HG02870 (cell line): ENCODE measurements around the gene UBE2B.

ENCODE experiments used
- ATAC-seq: cut with Tn5 transposase; IDR thresholded peaks from one replicate; pipeline ENCODE4 v1.9.1; 2021; ENCODE audit warnings: mild to moderate bottlenecking, moderate library complexity; ENCODE audit not compliant: unreplicated experiment

UBE2B gene

DNA sequence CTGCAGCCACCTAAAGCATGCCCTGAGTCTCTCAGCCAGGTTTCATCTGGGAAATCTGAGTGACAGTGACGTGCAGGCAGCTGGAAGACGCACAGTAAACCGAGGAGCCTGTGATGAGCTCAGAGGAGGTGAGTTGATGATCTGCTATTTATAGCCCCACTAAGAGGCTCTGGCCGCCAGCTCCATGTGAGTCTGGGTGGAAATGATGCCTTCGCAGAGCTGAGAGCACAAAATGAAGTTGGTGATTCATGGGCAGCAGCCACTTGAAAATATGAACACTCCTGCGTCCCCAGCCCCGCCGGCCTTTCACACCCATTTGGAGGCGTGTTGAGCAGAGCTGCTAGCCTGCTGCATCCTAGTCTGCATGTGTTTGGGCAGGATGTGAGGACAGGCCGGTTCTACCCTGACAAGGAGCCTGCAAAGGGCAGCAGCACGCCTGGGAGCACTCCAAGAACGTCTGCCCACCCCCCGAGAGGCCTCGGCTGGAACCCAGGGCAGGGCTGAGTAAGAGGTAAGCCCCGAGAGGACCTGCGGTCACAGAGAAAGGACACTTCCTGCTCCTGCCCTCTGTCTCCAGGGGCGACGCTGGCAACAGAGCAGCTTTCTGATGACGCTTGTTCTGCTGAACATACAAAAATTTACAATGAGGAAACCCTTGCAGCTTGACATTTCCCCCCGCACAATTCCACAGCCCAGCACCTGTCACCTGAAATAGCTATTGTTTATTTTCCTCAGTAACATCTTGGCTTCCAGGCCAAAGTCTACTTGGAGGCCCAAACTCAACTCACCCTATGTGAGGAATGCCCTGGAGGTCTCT, 65.4 kb downstream of the UBE2B start:
- peak; percentile 84 for ATAC-seq

DNA sequence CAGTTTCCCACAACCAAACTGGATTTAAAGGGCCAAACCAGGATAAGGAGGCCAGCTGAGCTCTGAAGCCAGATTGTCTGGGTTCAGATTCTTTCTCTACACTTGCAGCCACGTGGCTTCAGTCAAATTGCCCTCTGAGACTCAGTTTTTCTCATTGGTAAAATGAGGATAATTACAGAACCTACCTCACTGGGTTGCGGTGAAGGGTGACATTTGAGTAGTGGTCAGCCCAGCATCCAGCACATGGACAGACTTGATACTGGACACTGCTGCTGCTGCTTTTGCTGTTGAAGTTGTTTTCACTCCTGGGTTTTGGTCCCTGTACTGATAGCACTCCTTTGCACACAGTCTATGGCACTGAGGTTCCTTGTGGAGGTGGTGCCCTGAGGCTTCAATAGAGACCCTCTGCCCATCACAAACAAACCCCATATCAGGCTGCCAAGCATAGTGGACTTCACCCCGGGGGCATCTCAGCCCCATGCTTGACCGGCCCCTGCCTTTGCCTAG, 66.0 kb downstream of the UBE2B start:
- ATAC-seq: no peak

DNA sequence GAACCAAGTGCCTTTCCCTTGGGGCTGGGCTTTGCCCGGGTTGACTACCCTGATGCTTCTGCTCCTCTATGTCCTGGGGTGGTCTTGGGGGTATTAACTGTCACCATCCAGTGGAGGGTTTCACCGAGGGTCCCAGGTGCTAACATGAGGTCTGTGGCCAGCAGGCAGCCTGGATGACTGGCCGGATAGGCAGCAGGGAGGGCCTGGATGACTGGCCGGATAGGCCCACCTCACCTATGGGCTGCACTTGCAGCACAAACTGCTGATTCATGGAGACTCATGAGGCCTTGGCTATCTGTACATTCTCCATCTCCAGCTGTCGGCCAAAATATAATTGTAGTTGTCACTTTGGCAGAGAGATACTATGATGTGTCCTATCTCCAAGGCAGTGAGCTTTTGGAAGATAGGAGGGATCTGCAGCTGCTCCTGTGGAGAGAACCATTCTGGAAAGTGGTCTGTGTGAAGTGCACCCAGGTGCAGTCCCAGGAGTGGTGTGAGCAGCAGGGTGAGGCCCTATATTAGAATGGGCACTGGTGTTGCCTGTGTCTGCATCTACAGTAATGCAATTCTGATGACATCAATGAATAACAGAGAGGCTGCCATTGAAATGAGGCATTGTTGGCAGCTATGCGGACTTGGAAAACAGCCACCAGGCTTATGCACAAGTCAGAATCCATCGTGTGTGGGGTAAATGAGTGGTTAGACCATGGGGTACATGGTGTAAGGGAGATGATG, 66.6 kb downstream of the UBE2B start:
- no peak for ATAC-seq

DNA sequence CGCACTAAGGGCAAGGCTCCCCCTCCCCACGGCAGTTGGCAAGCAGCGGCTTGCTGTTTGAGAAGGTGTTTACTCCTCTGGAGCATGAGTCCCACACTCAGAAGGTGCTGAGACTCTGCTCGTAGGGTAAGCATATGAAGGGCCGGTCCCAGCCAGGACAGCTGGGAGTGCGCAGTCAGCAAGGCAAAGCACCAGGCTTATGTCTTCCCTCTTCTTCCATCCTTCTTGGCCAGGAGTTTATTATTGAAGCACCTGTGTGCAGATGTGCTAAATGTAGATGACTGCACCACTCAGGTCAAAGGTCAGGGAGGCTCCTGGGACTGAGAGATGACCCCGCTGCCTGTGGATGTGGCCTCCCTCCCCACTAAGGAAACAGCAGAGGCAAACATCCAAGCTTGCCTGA, 67.4 kb downstream of the UBE2B start:
- no peak for ATAC-seq

DNA sequence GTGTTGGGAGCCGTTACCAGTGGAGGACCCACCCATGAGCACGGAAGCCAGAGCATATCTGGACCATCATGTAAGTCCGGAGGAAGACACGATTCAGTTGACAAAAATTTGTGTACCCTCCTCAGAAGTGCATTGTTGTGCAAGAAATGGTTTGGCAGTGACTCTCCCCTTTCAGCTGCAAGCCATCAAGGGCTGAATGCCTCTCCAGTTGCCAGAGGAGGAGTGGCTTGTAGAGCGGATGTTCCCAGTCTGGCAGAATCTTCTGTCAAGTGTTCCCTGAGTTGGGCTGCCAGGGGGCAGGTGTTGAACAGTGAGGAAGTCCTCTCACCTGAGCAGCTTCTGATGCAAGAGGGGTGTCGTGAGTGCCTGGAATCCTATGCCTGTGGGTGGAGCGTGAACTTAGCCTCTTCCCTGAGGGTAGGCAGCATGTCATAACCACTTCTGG, 67.9 kb downstream of the UBE2B start:
- ATAC-seq: no peak

DNA sequence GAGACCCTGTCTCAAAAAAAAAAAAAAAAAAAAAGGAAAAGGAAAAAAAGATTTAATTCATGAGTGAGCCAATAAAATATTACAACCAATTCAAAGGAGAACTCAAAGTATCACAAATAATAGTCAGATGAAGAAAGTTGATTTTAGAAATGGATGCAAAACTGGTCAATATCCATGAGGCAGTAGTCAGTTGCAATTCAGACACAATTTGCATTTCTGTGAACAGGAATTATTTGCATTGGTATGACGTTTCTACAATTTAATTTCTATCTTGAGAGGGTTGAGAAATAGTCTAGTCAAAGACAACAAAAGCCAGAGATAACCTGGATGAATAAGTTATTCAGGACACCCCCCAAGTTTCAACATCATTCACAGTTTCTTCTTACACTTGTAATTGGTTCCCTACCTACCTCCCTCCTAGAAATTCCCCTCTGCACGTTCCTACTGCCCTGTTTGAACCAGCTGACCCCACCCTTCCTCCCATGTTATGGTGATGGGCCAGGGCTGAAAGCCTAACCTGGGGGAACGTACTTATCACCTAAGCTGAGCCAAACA, 68.9 kb downstream of the UBE2B start:
- ATAC-seq: no peak
